Measurements from ENCODE around the gene GLTPD2.

The GLTPD2 gene

DNA sequence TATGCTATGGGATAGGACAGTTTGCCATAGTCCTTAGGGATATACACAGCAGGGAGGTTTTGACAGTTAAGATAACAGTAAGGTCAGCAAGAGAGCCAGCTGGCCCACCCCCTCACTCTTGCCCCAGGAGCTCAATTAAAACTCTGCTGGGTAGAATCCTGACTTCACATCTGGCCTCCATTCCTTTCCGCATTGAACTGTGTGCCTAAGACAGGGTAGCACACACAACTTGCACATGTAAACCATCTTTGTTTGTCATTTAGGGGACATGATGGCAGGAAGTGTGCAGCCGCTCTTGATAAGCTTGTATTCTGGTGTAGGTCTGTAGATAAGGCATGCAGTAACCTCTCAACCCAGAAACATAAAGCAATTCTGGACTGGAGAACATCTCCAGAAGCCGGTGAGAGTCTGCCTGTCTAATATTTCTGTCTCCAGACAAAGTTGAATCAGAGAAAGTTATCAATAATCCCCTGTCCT, 49.6 kb downstream of the GLTPD2 start:
- no peak for DNase-seq (ENCODE audit: low read depth)

DNA sequence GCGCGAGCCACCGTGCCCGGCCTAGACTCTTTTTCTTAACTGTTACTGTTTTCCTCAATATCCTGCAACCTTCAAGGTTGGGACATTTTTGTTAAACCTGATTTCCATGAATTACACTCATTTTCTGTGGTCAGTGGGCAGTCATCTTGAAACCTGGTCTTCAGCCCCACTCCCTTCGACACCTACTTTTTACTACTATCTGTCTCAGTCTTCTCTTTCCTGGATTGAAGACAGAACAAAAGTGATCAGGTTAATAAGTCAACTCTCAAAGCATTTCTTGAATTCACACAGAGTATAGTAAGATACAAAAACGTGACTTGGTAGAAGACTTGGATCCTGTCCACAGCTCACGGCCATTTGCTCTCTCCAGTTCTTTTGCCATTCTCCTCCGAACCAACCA, 50.5 kb downstream of the GLTPD2 start:
- TF ChIP-seq, protein P1, sequence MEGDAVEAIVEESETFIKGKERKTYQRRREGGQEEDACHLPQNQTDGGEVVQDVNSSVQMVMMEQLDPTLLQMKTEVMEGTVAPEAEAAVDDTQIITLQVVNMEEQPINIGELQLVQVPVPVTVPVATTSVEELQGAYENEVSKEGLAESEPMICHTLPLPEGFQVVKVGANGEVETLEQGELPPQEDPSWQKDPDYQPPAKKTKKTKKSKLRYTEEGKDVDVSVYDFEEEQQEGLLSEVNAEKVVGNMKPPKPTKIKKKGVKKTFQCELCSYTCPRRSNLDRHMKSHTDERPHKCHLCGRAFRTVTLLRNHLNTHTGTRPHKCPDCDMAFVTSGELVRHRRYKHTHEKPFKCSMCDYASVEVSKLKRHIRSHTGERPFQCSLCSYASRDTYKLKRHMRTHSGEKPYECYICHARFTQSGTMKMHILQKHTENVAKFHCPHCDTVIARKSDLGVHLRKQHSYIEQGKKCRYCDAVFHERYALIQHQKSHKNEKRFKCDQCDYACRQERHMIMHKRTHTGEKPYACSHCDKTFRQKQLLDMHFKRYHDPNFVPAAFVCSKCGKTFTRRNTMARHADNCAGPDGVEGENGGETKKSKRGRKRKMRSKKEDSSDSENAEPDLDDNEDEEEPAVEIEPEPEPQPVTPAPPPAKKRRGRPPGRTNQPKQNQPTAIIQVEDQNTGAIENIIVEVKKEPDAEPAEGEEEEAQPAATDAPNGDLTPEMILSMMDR (IDR thresholded peaks at IDR 0.05; ENCODE audit: control insufficient read depth, extremely low read depth, insufficient read depth) = no peak
- no peak overlapping the region for H3K4me3 ChIP-seq (ENCODE audit: low read depth, low read length)
- no peak for DNase-seq (ENCODE audit: low read depth)

More for the DNA sequence above, 49.6 kb downstream of the GLTPD2 start:
- TF ChIP-seq, protein P1 (IDR thresholded peaks at IDR 0.05; ENCODE audit: control insufficient read depth, extremely low read depth, insufficient read depth) = no peak
- H3K4me3 ChIP-seq (ENCODE audit: low read depth, low read length) = no peak overlapping the region

Measured in LNCaP clone FGC (cell line).